GM18909 (cell line): Measurements from ENCODE around the gene STK11.
"Not testable (repeated sequence)": the region's sequence is repeated elsewhere in the genome, so short reads cannot be mapped to it uniquely, and the experiment has no call there.

Source experiments
- ATAC-seq: cut with Tn5 transposase; IDR thresholded peaks from one replicate; pipeline ENCODE4 v1.9.1; 2021; ENCODE audit warnings: mild to moderate bottlenecking; ENCODE audit not compliant: unreplicated experiment, poor library complexity

The STK11 gene

GRCh38 chr19:1246265-1247087 is 40.9 kb downstream of the STK11 start:
- ATAC-seq = not testable (repeated sequence)

- no peak for ATAC-seq
These were observed 42.2 kb downstream of the STK11 start for GRCh38 chr19:1247748-1248138.

GRCh38 chr19:1248139-1248785 is 42.7 kb downstream of the STK11 start, which contains the start of gene MIDN:
MIDN (plus strand) TSS chr19:1248583; CDS start chr19:1250297, 1,714 bp downstream.
- ATAC-seq = peak; percentile 24

- ATAC-seq = peak; percentile 33
These were observed 43.3 kb downstream of the STK11 start for GRCh38 chr19:1248786-1249297.

DNA sequence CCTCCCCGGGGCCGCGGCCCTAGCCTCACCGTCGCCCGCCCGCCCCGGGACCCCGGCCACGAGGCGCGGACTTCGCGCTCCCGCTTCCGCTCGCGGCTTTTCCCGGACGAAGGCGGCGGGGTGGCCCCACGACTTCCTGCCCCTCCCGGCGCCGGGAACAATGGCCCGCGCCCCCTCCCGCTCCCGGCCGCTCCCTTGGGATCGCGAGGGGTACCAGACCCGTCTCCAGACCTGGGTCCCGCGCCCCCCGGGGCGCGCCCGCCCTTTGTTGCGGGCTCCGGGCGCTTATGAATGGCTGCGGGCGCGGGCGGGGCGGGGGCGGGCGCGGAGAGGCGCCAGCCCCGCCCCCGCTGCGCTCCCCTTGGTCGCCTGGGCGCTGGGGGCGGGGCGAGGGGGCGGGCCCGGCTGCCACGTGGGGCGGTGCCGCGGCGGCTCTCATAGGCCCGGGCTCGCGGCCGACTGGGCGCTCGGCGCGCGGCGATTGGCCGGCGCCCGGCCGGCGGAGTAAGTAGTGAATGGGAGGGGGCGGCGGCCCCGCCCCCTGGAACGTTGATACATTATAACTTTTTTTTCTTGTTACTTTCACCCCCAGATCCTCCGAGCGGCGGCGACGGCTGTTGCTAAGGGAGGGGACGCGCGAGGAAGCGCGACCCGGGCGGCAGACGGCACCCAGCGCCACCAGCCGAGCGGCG is 43.9 kb downstream of the STK11 start:
- peak; percentile 51 for ATAC-seq

GRCh38 chr19:1249990-1250436 is 44.4 kb downstream of the STK11 start:
- no peak for ATAC-seq

- ATAC-seq = no peak
These were observed 45.1 kb downstream of the STK11 start for GRCh38 chr19:1250437-1251260.

DNA sequence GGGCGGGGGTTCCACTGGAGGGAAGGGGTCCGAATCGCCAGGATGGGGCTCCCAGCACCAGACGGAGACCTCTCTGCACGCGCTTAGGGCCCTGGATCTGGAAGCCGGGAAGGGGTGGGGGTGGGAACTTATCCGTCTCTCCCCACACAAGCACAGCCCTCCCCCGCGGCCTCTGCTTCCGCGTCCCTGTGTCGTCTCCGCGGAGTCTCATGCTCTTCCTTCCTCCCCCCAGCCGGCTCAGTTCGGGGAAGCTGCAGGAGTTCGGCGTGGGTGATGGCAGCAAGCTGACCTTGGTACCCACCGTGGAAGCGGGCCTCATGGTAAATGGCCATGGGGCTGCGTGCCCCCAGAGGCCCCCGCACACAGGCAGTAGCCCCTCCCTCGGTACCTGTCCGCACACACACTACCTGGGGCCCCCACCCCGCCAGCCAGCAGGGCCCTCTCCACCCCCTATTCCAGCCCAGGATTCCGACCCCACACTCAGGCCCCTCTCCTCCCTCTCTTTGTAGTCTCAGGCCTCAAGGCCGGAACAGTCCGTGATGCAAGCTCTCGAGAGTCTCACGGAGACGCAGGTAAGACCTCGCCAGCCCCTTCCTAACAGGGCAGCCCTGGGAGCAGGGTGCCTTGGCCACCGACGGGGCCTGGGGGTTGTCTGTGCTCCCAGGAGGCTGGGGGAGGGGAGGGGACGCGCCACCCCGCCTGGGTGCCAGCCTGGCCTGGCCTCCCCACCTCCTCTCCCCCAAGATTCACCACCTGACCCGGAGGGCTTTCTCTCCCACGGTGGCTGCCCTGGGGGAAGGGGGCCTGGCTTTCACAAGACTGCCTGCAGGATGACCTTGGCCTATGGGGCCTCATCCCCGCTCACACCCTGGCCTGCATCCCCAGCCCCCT is 46.0 kb downstream of the STK11 start:
- ATAC-seq = no peak

DNA sequence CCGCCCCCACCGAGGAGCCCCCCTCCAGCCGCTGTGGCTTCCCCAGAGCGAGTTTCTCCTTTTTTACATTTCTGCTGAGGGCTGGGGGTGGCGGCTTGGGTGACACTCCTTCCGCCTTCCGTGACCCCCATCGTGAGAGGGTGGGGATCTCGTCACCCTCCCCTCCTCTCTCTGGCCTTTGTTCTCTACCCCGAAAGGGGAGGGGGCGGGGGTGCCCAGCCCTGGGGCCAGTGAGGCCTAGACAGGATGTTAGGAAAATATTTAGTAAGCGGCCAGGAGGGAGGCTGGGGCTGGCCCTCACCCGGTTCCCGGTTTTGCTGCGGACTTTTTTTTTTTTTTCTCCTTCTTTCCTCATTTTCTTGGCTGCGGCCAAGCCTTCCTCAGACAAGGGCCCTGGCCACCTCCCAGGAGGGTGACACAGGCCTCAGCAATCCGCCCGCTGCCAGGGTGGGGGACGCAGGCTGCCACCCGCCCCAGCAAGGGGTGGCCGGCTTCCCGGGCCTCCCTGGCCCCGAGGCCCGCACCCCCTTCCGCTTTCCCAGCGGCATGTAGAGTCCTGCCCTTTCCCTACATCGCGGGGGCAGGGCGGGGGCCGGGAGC is 46.7 kb downstream of the STK11 start:
- ATAC-seq = no peak

DNA sequence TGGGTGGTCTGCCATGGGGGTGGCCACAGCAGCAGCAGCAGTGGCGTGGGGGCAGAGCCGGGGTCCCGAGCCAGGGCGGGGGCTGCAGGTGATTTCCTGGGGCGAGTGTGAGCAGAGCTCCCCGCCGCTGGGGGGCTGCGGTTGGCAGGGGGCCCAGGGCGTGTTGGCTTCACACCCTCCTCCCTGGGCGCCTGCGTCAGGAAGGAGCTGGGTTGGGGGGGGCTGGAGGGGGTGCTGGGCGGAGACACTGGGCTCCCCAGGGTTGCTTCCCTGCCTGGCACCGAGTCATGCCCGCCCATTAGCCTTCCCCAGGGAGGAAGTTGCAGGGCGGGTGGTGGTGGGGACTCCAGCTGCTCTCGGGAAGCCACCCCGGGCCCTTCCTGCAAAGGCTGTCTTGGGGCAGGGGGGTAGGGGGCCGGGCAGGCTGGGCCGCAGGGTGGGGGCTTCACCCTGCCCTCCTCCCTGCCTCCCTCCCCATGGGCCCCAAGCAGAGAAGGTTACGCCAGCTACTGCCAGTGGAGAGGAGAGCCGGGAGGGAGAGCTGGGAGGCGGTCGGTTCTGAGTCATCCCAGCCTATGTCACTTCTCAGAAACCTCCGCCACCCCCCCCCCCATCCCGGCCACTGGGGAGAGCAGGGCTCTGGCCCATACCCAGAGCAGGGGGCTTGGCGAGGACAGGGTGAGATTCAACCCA is 47.4 kb downstream of the STK11 start:
- ATAC-seq = no peak

- no peak for ATAC-seq
These were observed 48.0 kb downstream of the STK11 start for GRCh38 chr19:1253514-1254080.

- ATAC-seq = no peak
These were observed 48.5 kb downstream of the STK11 start for GRCh38 chr19:1254081-1254527.

GRCh38 chr19:1254530-1255185 is 49.1 kb downstream of the STK11 start:
- no peak for ATAC-seq

DNA sequence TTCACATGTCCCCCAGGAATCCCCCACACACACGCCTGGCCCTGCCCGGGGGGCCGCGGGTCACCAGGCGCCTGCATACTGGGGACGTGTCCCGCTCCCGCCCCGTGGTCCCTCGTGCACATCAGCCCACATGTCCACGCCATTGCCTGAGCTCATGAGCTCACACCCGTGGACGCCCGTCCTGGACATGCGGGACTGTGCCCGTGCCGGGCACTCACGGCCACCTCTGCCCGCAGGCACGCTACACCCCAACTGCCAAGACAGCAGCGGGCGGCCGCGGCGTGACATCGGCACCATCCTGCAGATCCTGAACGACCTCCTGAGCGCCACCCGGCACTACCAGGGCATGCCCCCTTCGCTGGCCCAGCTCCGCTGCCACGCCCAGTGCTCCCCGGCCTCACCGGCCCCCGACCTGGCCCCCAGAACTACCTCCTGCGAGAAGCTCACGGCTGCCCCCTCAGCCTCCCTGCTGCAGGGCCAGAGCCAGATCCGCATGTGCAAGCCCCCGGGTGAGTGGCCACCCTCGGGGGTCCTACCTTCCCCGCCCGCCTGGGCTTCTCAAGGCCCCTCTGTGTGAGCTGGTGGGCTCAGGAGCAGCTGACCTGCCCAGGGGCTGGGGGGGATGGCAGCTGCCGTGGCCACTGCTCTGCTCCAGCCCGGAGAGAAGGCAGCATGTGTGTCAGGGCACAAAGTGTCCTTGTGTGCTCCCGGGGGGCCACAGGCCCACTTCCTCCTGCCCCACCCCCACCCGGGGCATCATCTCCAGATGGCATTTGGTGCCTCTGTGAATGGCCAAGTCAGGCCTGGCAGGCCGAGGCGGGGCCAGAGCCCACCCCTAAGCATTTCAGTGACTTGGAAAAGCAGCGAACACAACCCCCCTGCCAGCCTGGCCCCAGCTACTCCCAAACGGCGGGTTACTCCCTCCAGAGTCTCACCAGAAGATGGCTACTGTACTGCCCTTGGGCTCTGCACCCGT is 49.9 kb downstream of the STK11 start:
- ATAC-seq = no peak

GRCh38 chr19:1256646-1257474 is 51.3 kb downstream of the STK11 start:
- ATAC-seq = no peak
